DMS53 treated with DMSO at 0.1 percent for 48 hours (cell line): Measurements from ENCODE around the gene ADCY2.

ENCODE experiments used
- DNase-seq: peaks from one replicate; lab custom pipeline; 2025; ENCODE audit not compliant: unreplicated experiment; lab: John Stamatoyannopoulos, UW

Gene ADCY2

DNA sequence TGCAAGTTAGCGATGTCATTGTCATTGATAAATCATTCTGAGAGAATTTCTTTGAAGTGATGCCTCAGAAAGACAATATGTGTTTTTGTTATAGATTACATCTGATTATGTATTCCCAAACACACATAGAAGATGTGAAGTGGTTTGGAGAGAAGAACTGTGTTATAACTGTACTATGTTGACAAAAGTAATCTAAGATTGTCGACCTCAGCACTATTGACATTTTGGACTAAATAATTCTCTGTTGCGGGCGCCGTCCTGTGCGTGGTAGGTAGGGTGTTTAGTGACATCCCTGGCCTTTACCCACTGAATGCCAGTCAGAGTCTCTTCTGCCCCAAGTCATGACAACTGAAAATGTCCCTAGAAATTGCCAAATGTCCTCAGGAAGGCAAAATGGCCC, 377.2 kb downstream of the ADCY2 start:
- DNase-seq, result no peak

DNA sequence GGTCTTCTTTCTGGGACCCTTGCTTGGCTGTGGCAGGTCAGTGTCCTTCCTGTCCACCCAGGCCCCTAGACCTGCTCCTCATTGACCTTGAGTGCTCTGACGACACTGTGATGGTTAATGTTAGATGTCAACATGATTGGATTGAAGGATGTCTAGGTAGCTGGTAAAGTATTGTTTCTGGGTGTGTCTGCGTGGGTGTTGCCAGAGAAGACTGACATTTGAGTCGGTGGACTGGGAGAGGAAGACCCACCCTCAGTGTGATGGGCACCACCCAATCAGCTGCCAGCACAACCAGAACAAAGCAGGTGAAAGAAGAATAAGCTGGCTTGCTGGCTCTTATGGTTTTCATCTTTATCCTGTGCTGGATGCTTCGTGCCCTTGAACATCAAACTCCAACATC, 380.5 kb downstream of the ADCY2 start:
- no peak for DNase-seq

DNA sequence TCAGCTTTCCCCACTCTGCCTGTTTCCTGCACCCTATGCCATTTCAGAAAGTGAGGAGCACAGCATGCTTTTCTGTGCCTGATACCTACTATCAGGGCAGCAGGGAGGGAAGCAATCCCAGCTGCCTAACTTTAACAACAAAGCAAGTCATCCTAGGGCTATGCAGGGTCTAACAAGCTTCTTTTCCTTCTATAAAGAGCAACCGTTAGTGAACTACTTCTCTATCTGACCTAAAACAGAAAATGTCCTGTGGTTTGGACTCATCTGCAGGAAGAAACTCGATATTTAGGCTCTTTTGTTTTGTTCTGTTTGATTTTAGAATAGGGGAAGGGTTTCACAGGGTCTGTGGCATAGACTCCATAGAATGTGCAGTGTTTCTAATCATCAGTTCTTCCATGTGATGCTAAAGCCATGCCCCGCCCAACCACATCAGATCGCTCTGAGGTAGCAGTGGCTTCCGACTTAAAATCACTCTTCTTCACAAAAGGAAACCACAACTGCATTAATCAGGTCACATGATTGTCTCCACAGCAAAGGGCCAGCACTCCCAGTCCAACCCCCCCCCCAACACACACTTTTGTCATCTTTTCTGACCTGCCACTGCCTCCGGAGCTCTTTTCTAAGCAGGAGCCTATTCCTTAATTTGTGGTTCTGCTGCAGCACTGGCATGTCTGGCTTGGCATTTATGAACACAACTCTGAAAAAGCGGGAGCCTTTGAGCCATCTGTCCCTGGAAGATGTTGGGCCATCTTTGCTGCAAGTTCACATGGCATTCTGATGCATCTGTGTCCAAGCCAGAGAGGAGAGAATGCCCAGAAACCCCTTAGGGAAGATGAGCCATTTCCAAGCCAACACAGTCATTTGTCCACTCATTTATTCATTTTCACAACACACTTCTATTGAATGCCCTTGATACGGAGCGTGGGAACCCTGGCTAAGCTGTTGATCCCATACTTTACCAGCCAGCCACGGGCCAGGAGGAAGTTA, 383.4 kb downstream of the ADCY2 start:
- no peak for DNase-seq

DNA sequence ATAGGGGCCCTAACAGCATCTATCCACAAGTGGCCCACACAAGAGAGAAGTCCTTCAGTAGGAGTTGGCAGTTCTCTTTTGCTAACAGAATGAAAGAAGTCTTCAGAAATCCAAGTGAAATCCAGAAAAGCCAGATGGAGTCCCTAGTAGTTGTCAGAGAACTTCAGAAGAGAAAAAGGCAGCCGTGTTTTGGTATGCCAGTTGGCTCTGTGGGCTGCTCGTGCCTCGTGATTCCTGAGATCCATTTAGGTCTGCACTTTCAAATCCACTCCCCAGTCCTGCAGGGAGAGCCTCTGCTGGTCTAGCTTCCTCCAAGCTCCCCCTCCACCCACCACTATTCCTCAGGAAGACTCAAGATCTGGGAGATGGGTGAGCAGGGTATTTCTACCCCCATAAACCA, 386.0 kb downstream of the ADCY2 start:
- DNase-seq, result no peak

DNA sequence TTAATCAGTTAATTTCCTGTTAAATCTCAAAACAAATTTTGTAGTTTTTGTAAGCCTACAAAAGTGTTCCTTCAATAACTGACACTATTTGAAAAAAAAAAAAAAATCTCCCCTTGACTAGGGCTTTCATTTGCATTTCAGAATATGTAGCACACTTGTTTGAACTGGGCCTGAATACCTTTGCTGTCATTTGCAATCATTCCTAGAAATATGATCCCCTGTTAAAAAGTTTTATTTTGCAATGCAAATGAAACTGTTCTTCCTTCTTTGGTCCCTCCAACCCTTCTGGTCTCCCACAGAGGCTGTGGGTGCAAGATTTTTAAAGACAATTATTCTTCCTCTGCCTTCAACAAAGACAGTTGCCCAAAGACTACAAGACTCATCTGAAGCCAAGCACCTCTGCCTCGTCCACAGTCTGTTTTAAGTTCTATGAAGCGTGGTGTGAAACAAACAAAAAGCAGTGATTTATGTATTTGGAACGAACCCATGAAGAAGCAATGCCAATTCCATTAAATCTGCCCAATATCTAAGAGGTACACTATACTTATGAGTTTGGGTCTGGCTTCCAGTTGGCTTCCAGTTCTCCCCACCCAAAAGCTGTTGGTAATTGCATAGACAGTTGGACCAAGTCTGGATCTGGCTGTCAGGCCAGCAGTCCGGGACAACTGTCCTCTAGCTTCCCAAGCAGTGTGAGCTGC, 388.9 kb downstream of the ADCY2 start:
- no peak for DNase-seq

DNA sequence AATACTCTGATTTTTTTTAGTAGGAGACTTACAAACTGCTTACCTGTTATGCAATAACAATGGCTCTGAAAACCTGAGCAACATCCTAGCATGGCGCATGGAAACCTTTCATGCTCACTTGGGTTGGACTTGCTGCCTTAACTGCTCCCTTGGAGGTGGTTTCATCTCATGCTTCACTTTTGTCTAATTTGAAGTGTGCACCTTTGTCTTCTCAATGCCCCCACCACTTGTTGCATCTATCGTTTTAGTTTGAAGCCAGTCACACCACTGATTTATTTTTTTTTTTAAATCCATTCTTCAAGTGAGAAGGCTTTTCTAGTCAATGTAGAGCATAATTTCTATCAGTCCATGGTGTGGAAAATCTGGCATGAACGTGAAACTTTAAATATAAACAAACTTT, 391.8 kb downstream of the ADCY2 start:
- DNase-seq, result no peak

DNA sequence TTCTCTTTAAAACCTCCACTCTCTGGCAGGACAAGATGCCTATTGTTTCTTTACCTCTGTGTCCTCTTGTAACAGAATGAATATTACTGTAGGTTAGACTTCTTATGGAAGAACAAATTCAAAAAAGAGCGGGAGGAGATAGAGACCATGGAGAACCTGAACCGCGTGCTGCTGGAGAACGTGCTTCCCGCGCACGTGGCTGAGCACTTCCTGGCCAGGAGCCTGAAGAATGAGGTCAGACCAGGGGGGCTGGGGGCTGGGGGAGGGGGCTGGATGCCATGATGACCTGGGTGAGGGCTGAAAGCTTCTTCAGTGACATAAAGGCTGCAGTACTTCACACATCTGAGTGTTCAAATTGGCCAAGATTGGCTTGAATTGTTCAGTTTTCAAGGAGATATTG, 393.6 kb downstream of the ADCY2 start:
- no peak for DNase-seq

DNA sequence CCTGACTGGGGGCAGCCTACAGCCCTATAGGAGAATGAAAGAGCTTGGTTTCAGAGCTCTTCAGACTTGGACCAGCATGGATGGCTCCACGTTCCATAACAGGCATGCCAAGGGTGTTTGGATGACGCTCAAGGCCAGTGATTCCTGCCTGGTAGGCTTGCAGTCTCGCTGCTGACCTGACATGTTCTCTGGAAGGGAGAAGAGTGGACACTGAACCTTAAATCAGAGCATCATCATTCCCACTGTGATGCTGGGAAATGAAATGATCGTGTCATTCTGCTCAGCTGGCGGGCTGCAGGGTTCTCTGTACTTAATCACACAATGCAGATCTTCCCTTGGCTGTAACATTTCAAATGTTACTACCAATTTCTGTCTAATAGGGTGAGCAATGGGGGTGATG, 398.0 kb downstream of the ADCY2 start:
- no peak for DNase-seq

DNA sequence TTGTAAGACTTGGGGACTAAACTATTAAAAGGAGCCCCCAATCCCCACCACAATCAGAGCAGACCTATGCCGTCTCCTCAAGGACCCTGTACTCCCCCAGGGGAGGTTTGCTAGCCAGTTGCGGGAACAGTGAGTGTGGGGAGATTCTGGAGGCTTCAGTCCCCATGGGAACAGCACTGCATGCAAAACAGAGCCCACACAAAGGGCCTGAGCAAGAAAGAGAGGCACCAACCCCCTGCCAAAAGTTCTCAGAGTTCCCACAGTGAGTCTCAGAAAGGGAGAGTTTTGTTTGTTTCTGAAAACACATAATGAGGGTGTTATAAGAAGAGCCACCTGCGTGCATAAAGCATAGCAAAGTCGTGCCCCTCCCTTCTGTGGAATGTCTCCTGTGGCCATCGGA, 398.4 kb downstream of the ADCY2 start:
- no peak for DNase-seq

DNA sequence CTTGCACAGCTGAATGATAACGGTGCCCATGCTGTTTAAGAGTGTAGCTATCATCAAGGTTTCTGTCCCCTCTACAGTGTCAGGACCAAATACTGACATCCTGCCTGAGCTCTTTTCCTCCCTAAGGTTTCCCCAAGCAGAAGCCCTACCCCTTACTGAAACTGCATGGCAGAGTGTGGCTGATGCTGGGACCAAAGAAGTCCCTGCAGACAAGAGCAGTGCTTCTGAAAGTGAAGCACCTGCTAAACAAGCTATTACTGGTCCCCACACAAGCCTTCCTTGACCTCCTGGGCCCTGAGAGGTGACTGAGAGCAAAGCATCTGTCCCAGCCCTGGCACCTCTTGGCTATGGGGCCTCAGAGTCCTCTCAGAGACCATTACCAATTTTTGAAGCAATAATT, 398.9 kb downstream of the ADCY2 start:
- no peak for DNase-seq

DNA sequence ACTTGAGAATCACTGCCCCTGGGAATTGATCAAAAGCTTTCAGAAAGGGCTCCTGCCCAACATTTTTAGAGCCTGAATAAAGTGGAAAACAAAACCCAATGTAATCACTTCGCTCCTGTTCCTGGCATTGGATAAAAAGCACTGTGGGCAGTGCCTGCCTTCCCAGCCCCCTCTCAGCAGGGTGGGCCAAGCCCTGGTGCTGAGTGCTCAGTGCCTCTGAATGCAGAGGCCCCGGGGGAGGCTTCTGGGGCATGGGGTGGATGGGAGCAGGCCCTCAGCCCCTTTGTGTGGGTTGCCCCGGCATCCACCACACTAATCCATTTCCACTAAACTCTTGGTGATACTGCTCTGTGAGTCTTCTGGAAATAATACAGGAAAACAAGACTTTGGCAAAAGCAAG, 399.4 kb downstream of the ADCY2 start:
- no peak for DNase-seq

DNA sequence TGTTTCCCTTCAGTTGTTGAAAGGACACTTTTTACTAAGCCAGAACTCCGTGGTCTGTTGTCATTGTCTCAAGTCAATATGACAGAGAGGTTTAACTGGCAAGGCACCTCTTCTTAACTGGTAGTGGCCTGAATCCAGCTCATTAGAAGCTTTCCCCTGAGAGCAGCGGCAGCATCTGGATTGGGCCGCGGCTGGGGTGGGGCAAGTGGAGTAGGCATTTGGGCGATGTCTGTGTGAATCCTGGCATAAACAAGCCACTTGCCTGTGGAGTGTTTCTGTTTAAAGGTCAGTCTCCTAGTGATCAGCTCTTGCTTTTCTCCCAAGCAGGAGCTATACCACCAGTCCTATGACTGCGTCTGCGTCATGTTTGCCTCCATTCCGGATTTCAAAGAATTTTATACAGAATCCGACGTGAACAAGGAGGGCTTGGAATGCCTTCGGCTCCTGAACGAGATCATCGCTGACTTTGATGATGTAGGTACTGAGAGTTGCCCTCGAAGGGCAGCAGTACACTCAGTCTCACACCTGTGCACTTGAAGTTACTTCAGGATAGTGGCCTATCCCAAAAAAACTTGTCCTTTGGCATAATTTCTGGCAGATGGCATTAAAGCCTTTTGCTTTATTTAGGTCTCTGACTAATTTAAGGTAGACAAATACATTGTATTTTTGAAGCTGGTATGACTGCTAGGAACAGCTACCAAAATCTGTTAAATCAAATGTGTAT, 406.1 kb downstream of the ADCY2 start:
- no peak for DNase-seq

DNA sequence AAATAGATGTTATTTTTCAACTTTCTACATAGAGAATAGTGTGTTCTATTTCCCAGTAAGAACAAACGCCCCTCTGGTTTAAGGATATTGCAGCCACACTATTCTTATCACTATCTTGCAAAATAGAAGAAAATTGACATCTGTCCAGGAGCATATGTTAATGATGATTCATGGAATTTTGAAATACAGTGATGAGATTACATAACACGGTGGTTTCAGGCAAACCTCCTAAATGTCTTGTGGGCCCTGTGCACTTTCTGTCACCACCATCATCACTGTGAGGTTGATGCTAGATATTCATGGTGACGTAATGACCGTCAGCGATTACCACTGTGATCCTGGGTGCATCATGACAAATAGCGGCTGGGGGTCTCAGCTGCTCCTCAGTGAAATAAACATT, 406.9 kb downstream of the ADCY2 start:
- DNase-seq, result no peak

DNA sequence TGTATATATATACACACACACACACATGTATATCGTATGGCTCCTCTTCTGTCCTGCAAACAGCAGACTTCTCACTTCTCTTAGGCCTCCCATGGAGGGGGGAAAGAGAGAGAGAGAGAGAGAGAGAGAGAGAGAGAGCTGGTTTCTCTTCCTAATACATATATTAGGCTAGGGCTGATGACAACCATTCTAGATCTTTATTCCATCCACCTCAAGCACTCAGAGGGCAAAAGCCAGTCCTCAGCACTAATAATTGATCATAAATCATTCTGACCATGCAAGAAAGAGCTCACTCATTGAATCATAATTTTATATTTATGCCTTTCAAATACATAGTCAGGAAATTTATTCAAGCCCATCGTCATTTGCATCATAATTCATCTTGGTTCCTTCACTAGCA, 408.0 kb downstream of the ADCY2 start:
- DNase-seq, result no peak

DNA sequence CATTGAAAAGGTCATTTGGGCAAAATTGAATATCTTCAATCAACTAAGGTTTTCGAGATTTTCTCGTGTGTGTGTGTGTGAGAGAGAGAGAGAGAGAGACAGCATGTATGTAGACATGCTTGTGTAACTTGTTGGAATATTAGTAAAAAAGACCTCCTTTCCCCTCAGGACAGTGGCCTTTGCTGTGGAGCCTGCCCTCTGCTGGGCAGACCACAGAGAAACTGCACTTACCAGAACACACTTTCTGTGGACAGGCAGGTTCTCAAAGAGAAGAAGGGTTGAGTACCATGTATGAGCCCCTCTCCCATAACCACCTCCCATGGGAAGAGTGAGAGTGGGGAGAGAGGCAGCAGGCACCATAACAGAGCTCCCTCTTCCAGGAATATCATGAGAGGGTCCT, 409.4 kb downstream of the ADCY2 start:
- no peak for DNase-seq

DNA sequence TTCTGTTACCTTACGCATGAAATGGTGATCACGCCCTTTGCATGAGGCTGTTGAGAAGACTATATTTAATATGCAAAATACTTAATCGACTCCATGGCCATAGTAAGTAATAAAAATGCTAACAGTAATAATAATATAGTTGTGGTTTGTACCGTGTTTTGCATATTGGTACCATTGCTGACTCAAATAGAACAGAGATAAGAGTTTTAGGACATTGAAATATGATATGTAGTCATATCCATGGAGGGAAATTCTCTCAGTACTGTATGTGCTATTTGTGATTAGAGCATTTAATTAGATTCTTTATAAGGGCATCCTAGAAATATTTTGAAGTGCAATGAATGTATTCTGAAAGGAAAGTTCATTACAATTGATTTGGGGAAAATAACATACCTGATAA, 413.1 kb downstream of the ADCY2 start:
- no peak for DNase-seq

DNA sequence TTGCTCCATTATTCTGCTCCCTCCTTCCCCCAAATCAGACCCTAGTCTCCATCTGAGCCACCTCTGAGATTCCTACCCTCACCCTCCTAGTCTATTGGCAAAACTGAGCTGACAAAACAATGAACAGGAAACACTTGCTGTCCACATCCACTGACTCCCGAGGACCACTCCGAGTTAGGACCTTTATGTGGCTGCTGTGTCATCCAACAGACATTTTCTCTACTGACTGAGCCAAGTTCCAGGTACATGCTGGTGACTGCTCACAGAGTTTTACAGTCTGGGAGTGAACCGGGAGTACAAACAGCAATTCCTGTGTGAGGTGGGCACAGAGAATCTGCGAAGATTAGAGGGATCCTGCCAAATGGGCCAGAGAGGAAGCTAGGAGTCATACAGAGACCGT, 415.8 kb downstream of the ADCY2 start:
- DNase-seq, result no peak

DNA sequence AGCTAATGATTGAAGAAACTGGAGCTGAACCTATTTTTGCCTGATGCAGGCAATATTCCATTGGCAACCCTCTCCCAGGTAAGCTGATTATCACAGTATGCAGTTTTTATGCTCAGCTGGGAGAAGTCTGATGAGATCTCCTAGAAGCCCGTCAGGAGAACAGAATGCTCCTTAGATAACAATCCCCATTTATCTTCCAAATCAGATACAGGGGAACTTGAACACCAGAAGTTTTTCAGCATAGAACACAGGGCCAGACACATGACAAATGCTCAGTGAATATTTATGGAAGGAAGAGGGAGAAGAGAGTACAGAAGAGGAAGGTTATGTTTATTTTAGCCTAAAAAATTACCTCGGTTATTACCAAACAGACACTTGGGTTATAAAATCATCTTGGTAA, 417.1 kb downstream of the ADCY2 start:
- no peak for DNase-seq

DNA sequence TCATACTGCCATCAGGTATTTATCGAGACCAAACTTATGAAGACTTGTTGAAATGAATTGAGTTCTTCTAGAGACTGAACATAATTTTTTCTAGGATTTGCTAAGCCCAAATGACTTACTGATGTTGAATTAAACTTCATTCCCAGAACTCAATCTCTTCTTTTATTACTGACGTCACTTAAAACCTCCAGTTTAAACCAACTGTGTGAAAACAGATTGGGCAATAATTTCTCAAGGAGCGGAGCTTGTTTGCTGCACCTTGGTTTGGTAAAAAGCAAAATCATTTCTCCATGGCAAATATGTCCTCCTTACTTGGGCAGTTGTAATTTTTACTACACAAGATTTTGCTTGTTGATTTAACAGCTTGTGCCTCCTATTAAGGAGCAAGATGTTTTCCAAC, 417.6 kb downstream of the ADCY2 start:
- DNase-seq, result no peak

DNA sequence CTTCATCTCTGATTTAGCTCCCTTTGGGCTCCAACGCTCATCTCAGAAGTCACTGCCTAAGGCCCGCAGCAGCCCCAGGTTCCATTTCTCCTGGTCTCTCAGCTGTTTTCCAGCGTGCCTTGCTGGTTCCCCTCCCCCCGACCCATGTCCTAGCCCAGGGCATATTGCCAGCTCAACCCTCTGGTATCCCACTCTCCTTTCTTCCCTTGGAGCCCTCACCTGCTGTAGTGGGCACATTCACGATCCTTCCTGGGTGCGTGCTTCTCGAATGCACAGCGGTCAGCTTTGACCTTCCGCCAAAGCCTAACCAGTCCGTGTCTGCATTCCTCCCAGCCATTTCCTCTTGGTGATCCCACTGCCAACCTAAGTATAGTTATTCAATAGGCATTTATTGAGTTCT, 418.9 kb downstream of the ADCY2 start:
- no peak for DNase-seq

DNA sequence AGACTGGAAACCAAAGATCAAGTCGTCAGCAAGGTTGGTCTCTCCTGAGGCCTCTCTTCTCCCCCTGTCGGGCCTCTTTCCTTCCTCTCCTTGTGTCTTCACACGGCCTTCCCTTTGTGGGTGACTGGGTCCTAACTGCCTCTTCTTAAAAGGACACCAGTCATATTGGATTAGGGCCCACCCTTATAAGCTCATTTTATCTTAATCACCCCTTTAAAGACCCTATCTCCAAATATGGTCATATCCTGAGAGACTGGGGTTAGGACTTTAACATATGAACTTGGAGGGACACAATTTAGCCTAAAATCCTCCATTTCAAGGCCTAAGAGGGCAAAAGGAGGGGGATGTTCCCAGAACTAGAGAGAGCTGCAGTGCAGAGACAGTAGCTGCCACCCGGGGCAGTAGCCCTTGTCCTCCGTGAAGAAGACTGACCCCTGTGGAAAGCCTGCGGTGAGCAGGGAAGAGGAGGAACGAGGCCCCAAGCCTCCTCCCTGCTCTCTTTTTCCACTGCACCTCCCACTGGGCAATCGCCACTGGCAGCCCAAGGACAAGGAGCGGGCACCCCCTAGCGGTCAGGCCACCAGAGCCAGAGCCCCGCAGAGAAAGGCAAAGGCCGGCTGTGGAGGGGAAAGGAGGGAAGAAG, 420.1 kb downstream of the ADCY2 start:
- DNase-seq, result peak; percentile 69
